HG03095 (cell line): ENCODE results near the gene NLRP8.
"Not testable (repeated sequence)": the region's sequence is repeated elsewhere in the genome, so short reads cannot be mapped to it uniquely, and the experiment has no call there.

Experiments
- ATAC-seq: cut with Tn5 transposase; IDR thresholded peaks from one replicate; pipeline ENCODE4 v1.9.1; 2021; ENCODE audit warnings: moderate library complexity; ENCODE audit not compliant: unreplicated experiment

The NLRP8 gene

DNA sequence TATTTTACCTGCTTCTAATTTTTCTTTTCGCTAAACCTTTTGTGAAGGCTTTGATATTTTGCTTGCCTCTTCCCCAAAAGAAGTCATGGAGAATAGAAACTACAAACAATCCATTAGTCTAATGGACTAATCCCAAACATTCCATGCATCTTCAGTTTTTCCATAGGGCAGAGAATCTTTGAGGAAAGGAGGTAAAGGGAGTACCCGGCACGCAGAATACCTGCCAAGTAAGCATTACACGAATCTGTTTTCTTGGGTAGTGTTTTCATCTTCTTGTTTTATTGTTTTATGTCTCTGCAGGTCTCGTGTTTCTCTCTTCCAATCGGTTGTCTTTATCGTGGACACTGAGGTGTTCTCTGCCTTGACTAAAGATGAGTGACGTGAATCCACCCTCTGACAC, at the start of gene NLRP8:
TSS of gene NLRP8 (plus strand) at position 301 of the 400 bp plus-strand sequence.
- no peak for ATAC-seq

DNA sequence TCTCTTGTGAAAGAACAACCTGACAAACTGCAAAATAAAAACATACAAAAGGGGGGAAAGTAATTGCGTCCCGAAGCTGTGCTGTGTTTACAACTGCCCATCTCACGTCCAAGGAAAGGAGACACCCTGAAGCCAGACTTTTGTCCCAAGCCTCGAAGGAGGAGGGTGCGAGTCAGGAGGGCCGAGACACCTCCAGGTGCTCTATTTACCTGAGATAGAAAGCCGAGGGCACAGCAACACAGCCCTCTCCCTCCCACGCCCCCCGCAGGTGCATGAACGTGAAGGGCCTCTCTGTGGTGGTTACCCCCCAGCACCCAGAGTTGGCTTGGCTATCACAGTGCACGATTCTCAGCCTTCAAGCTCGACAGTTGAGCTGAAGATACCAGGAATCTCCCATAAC, 48.7 kb upstream of the NLRP8 start:
- ATAC-seq = no peak

GRCh38 chr19:55901369-55902079, 46.1 kb upstream of the NLRP8 start:
- no peak for ATAC-seq

DNA sequence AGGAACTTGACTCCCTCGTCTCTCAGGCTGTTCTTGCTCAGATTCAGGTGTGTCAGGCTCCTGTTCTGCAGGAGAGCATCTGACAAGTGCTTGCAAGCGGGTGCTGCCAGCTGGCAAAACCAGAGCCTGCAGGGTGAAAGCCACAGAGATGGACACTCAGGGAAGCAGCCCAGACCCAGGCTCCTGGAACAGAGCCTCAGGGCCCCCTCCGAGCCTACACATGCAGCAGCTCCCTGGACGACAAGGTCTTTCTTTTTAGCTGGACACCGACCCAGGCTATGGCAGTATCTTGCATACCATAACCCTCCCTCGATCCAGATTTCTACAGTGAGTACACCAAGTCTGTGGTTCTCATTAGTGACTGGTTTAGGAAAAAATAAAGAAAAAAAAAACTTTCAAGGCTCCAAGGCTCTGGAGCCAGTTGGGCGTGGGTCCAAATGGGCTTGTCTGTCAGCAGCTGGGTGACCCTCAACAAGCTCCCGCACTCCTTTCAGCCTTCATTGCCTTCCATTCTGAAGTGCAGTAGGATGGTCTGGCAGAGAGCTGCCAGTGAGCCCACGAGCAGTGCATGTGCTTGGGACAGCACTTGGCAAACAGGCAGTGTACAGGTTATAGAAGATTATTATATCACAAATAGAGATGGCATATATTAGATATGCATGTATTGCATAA, 45.4 kb upstream of the NLRP8 start:
- ATAC-seq = no peak

GRCh38 chr19:55907286-55907685, 40.3 kb upstream of the NLRP8 start:
- no peak for ATAC-seq

DNA sequence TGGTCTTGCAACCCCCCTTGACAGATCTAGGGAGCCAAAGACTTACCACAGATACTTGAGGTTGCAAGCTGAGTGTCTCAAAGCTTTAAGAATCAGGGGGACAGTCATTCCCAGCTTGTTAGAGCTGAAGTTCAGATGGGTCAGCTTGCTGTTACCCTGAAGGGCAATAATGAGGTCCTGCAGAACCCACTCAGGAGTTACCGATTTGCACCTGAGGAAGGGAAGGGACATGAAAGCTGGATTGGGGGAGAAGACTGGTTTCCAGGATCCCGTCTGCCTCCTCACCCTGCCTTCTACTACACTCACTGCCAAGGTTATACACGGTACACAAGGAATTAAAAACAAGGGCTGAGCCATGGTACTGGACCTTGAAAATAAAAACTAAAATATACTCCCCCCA, 39.9 kb upstream of the NLRP8 start:
- no peak for ATAC-seq

- ATAC-seq = no peak
Measured at GRCh38 chr19:55909801-55910200, 37.8 kb upstream of the NLRP8 start.

DNA sequence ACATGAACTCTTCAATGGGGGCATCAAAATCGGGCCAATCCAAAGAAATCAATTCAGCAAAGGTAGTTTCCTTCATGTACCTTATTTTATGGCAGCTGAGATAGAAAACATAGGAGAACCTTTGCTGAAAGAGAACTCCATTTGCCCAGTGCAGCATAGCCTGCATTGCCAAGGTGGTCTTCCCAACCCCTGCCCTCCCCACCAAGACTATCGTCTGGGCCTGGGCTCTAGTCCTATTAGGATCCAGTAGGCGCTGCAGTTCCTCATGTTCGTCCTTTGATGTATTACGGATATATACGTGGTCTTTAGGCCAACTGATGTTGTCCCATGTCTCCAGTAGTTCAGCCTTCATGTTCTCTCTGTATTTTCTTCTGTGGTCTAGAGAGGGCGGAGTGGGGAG, 34.7 kb upstream of the NLRP8 start:
- no peak for ATAC-seq

DNA sequence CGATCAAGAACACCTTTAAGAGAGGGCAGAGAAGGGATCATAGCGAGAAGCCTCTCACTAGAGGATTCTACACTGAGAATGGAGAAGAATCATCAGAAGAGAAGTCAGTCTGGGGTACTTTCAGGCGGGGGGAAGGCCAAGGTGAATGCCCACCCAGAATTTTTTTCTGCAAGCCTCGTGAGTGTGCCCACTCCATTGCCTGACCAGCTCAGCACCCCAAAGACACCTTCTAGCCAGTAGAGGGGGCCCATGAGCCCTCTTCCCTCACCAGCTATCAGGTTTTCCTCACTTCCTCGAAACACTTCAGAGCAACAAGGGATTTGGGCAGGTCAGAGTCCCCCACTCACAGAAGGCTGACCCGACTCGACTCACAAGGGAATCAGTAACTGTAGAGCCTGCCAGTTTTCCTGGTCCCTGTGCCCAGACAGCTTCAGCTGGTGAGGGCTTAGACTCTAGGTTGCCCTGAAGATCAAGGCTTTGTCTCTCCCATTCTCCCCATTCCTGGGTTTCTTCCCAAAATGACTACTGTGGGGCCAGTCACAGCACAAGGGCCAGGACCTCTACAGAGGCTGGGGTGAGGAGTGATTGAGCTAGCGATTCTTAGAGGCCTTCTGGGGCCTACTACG, 33.9 kb upstream of the NLRP8 start:
- no peak for ATAC-seq

GRCh38 chr19:55923556-55923955, 24.1 kb upstream of the NLRP8 start:
- ATAC-seq = no peak

DNA sequence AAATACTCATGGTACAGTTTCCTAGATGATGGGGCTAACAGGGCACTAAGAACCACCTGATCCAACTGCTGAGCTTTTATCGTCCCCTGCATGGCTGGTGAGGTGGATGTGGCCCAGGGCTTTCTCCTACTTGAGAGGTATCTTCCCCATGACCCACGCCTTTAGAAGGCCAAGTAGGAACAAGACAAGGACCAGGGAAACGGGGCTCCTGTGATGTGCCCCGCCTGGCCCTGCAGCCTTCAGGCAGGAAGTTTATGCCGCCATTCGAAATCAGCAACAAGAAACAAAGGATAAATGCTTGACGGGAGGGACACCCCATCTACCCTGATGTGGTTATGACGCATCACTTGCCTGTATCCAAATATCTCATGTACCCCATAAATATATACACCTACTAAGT, 19.6 kb upstream of the NLRP8 start:
- no peak for ATAC-seq

DNA sequence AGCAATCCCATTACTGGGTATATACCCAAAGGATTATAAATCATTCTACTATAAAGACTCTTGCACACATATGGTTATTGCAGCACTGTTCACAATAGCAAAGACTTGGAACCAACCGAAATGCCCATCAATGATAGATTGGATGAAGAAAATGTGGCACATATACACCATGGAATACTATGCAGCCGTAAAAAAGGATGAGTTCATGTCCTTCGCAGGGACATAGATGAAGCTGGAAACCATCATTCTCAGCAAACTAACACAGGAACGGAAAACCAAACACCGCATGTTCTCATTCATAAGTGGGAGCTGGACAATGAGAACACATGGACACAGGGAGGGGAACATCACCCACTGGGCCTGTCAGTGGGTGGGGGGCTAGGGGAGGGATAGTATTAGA, 18.4 kb upstream of the NLRP8 start:
- ATAC-seq = not testable (repeated sequence)

- ATAC-seq = no peak
Measured at GRCh38 chr19:55930996-55931515, 16.6 kb upstream of the NLRP8 start.

DNA sequence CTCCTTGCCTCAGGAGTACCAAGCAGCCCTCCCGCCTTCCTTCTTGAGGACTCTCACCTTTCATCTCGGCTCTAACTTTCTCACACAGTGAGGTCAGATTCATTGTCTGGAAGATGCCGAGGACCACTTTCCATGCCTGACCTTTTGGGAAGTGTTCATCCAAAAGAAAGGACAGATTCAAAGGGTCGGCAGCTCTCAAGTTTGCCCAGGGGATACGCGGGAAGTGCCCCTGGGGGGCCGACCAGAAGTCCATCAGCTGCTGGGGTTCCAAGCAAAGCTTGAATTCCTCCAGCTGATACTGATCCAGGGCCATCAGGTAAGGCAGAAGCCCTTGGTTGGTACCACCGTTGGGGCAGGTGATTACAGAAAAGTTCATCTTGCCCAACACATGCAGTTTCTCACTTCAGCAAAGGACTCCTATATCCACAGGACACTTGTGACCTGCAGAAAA, 15.7 kb upstream of the NLRP8 start, which contains the start of gene NLRP13:
TSS of gene NLRP13 (minus strand) at position 401 of the 451 bp plus-strand sequence. CDS start at position 376, 25 bp downstream.
- ATAC-seq = no peak

GRCh38 chr19:55935206-55935605, 12.4 kb upstream of the NLRP8 start:
- ATAC-seq = no peak

DNA sequence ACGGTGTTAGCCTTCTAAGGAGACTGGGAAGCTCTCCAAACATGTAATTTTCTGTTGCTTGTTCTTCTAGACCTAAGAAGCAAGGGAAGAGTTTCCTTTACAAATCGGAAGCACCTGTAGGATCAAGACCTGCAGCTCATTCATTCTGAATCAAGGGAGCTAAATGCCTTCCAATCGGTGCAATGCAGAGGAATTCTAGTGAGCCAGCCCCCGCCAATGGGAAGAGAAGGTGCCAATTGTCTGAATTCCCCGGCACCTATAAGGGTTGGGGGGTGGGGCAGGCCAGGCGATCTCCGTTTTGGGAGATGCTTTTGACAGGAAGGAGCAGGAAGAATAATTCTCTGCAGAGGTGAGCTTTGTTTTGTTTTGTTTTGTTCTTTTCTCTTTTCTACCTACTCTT, 8.4 kb upstream of the NLRP8 start:
- ATAC-seq = no peak

DNA sequence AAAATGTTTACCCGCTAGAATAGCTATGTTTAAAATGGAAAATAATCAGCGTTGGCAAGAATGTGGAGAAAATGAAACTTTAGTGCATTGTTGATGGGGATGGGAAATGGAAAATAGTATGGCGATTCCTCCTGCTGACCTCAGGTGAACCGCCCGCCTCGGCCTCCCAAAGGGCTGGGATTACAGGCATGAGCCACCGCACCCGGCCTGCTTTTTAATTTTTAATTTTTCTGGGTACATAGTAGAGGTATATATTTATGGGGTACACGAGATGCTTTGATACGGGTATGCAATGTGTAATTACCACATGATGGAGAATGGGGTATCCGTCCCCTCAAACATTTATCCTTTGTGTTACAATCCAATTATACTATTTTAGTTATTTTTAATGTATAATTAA, 7.3 kb upstream of the NLRP8 start:
- ATAC-seq = no peak

DNA sequence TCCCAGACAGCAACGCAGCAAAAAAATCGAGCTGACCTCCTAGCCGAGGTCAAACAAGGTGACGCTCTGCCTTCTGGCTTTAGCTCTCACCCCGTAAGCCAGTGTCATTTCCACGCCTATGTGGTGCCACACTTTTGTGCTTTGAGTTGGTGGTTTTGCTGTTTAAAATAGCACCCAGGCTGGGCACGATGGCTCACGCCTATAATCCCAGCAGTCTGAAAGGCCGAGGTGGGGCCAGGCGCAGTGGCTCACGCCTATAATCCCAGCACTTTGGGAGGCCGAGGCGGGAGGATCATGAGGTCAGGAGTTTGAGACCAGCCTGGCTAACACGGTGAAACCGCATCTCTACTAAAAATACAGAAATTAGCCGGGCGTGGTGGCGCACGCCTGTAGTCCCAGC, 2.9 kb downstream of the NLRP8 start:
- ATAC-seq = not testable (repeated sequence)

DNA sequence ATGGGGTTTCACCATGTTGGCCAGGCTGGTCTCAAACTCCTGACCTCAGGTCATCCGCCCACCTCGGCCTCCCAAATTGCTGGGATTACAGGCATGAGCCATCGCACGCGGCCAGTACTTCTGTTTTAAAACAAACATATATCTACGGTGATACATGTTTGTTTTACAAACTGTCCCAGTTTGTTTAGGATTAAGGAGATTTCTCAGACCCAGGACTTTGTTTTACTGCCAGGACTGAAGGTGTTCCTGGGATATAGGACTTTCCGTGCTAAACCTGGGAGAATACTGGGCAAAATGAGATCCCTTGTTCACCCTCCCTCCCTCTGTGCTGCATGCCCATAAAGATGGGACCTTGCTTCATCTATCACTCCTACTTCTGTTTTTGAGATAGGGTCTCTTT, 8.8 kb downstream of the NLRP8 start:
- no peak for ATAC-seq

- no peak for ATAC-seq
Measured at GRCh38 chr19:55958356-55958755, 10.7 kb downstream of the NLRP8 start.

GRCh38 chr19:55959996-55960675, 12.5 kb downstream of the NLRP8 start:
- no peak for ATAC-seq
